Caco-2 (cell line): ENCODE data around the gene PTDSS2. TPM values are rescaled to one million over a fixed set of nuclear protein-coding genes. Genes with fewer than 3 reads are reported as not detected.

Source experiments
- BruUV-seq: library from RNA; stranded (reverse); fragments of 400-500 nt; replicated peaks from 2 replicates; lab custom pipeline; 2021; lab: Mats Ljungman, UMichigan
- CTCF ChIA-PET: fragments of 300-600 bp; sonication (Branson Sonifier 250); formaldehyde crosslinking; loops from one replicate; lab custom pipeline; 2022; ENCODE audit warnings: antibody characterized with exemption; lab: Charles Lee
- POLR2A ChIA-PET: fragments of 300-600 bp; sonication (Branson Sonifier 250); formaldehyde crosslinking; loops from one replicate; lab custom pipeline; 2022; ENCODE audit warnings: antibody characterized with exemption; lab: Charles Lee
- DNase-seq, 2 experiments: peaks; one replicate each; pipeline versions ENCODE4 v3.0.0 to v3.0.0-alpha.2; 2020 to 2022
- H3K27me3 ChIP-seq: replicated peaks from 2 replicates; pipeline ENCODE4 v1.6.0; 2011; ENCODE audit warnings: low read length; ENCODE audit not compliant: control insufficient read depth, insufficient read depth
- H3K36me3 ChIP-seq: 2 replicates; pipeline ENCODE4 v1.5.1; 2011; ENCODE audit warnings: low read length; ENCODE audit not compliant: control insufficient read depth, insufficient read depth
- H3K4me1 ChIP-seq: fragments of 250-450 bp; sonication (Bioruptor Pico); 2 replicates; pipeline ENCODE4 v1.5.1; 2020; ENCODE audit warnings: mild to moderate bottlenecking
- H3K4me3 ChIP-seq: 2 replicates; pipeline ENCODE4 v1.5.1; 2011; ENCODE audit warnings: low read depth, mild to moderate bottlenecking, control low read depth, low read length
- H3K9me3 ChIP-seq: fragments of 250-450 bp; sonication (Bioruptor Pico); 2 replicates; pipeline ENCODE4 v1.5.1; 2020; ENCODE audit warnings: mild to moderate bottlenecking, moderate library complexity
- H3K27ac Mint-ChIP-seq: one replicate; pipeline ENCODE4 v1.8.0; 2022; ENCODE audit warnings: mixed read lengths; ENCODE audit not compliant: unreplicated experiment
- H3K27me3 Mint-ChIP-seq: one replicate; pipeline ENCODE4 v1.8.0; 2022; ENCODE audit warnings: mixed read lengths; ENCODE audit not compliant: insufficient read depth, unreplicated experiment
- H3K36me3 Mint-ChIP-seq: one replicate; pipeline ENCODE4 v1.8.0; 2022; ENCODE audit warnings: mild to moderate bottlenecking, mixed read lengths; ENCODE audit not compliant: insufficient read depth, unreplicated experiment
- H3K4me1 Mint-ChIP-seq: one replicate; pipeline ENCODE4 v1.8.0; 2022; ENCODE audit warnings: low read depth, mixed read lengths; ENCODE audit not compliant: unreplicated experiment
- H3K4me3 Mint-ChIP-seq: one replicate; pipeline ENCODE4 v1.8.0; 2022; ENCODE audit warnings: mild to moderate bottlenecking, moderate library complexity, mixed read lengths; ENCODE audit not compliant: unreplicated experiment
- H3K9me3 Mint-ChIP-seq: one replicate; pipeline ENCODE4 v1.8.0; 2022; ENCODE audit warnings: mixed read lengths; ENCODE audit not compliant: unreplicated experiment
- intact Hi-C: fragments of 100-400 bp; cut with micrococcal nuclease; formaldehyde crosslinking; loops from one replicate; pipeline ENCODE4 v1.10.0; 2022; ENCODE audit not compliant: unreplicated experiment
- total RNA-seq: library from RNA; stranded (reverse); gene quantifications from 2 replicates; pipeline ENCODE4 v1.2.3, GENCODE V29; 2022
- TF ChIP-seq, protein P1 (sequence below), 2 experiments: fragments of 200-600 bp in 1 of 2; IDR thresholded peaks; 1 replicate in 1 of 2; 2 replicates in 1 of 2; pipeline versions ENCODE4 v1.5.1 to v1.8.0; 2011 to 2022; ENCODE audit warnings: antibody characterized with exemption in 1 of 2, control low read depth in 1 of 2, inconsistent platforms in 1 of 2, low read depth in 1 of 2, low read length in 1 of 2, mild to moderate bottlenecking in 1 of 2, moderate library complexity in 1 of 2; ENCODE audit not compliant: insufficient read depth in 1 of 2, severe bottlenecking in 1 of 2, unreplicated experiment in 1 of 2

The PTDSS2 gene
- total RNA-seq, 1 experiment from 2014 or later = 44.3 TPM

- Histone ChIP-seq H3K36me3 (no peaks in the 10 kb centered on the region), H3K4me3 (peak overlapping the region; percentile 96), H3K9me3 (no peaks in the 10 kb centered on the region), H3K4me1 (peaks cover 18% of the 10 kb centered on the region), H3K27me3 (no peaks in the 10 kb centered on the region)
- Mint-ChIP-seq H3K27ac (no peak overlapping the region), H3K36me3 (peaks cover 39% of the 10 kb centered on the region), H3K9me3 (no peaks in the 10 kb centered on the region), H3K4me1 (peaks cover 11% of the 10 kb centered on the region), H3K4me3 (peak overlapping the region; percentile 82), H3K27me3 (no peaks in the 10 kb centered on the region)
- TF ChIP-seq, protein P1, sequence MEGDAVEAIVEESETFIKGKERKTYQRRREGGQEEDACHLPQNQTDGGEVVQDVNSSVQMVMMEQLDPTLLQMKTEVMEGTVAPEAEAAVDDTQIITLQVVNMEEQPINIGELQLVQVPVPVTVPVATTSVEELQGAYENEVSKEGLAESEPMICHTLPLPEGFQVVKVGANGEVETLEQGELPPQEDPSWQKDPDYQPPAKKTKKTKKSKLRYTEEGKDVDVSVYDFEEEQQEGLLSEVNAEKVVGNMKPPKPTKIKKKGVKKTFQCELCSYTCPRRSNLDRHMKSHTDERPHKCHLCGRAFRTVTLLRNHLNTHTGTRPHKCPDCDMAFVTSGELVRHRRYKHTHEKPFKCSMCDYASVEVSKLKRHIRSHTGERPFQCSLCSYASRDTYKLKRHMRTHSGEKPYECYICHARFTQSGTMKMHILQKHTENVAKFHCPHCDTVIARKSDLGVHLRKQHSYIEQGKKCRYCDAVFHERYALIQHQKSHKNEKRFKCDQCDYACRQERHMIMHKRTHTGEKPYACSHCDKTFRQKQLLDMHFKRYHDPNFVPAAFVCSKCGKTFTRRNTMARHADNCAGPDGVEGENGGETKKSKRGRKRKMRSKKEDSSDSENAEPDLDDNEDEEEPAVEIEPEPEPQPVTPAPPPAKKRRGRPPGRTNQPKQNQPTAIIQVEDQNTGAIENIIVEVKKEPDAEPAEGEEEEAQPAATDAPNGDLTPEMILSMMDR (IDR thresholded peaks at IDR 0.05; ENCODE audit: insufficient read depth in 1 of 2, low read depth in 1 of 2, low read length in 1 of 2, severe bottlenecking in 1 of 2, unreplicated experiment in 1 of 2) = no peak
- no peak for DNase-seq
- no TSS peak for BruUV-seq
- CTCF ChIA-PET = interaction anchor here (2.2 kb wide), 1 partner anchor 33 kb away, joined by 43 read pairs; the partner anchor contains the start of gene PTDSS2
- intact Hi-C loops = no loop called here
- POLR2A ChIA-PET = interaction anchor here (1.5 to 1.8 kb wide), 2 partner anchors 8 to 33 kb away, joined by 4 to 7 read pairs; no protein-coding TSS in a partner anchor
Measured at GRCh38 chr11:415640-416041, 34.4 kb upstream of the PTDSS2 start.

DNA sequence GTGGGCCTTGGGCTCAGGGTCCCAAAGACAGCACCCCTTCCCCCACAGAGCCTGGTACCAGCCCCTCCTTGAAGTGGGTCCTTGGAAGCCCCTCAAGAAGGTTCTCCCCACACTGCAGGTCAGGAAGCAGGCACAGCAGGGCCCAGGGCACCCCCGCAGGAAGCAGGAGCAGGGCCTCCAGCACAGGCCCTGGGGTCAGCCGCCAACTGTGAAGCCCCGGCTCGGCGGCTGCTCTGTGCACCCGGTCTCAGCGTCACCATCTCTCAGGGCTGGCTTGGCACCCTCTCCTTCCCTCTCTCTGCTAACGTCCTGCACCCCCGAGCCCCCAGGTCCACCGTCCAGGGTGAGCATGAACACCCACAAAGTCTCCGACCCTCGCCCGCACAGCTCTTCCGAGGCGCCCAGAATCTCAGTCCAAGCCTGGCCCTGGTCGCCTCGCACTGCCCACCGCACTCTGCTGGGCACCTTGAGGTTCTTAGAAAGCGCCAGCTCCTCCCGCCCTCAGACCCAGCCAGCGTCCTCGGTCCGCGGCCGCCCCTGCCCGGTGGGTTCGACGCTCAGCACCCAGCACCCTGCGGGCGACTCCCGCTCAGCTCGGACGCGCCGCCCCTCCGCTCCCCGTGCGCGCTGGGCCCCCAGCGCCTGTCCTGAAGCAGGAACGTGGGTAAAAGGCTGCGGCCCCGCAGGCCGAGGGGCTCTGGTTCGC is 33.9 kb upstream of the PTDSS2 start:
- Mint-ChIP-seq H3K4me3 (peak overlapping the region; percentile 82), H3K27ac (peak overlapping the region; percentile 38), H3K9me3 (no peaks in the 10 kb centered on the region), H3K36me3 (peaks cover 45% of the 10 kb centered on the region), H3K27me3 (no peaks in the 10 kb centered on the region), H3K4me1 (peaks cover 11% of the 10 kb centered on the region)
- BruUV-seq = no TSS peak
- no peaks in the 10 kb centered on the region for H3K27me3 ChIP-seq
- intact Hi-C loops = no loop called here
- TF ChIP-seq, protein P1 (IDR thresholded peaks at IDR 0.05; ENCODE audit: insufficient read depth in 1 of 2, low read depth in 1 of 2, low read length in 1 of 2, severe bottlenecking in 1 of 2, unreplicated experiment in 1 of 2) = no peak
- H3K36me3 ChIP-seq = no peaks in the 10 kb centered on the region
- ChIA-PET CTCF (interaction anchor here (0.9 to 2.2 kb wide), 4 partner anchors 9 to 57 kb away, joined by 3 to 43 read pairs (median 7); partner anchors contain the start of genes ANO9 and PTDSS2), POLR2A (interaction anchor here (1.3 to 1.8 kb wide), 4 partner anchors 9 to 209 kb away, joined by 4 to 7 read pairs (median 4); partner anchors contain the start of genes BET1L and RIC8A)
- peak overlapping the region; percentile 96 for H3K4me3 ChIP-seq
- H3K4me1 ChIP-seq = peaks cover 18% of the 10 kb centered on the region
- DNase-seq = no peak
- no peaks in the 10 kb centered on the region for H3K9me3 ChIP-seq

DNA sequence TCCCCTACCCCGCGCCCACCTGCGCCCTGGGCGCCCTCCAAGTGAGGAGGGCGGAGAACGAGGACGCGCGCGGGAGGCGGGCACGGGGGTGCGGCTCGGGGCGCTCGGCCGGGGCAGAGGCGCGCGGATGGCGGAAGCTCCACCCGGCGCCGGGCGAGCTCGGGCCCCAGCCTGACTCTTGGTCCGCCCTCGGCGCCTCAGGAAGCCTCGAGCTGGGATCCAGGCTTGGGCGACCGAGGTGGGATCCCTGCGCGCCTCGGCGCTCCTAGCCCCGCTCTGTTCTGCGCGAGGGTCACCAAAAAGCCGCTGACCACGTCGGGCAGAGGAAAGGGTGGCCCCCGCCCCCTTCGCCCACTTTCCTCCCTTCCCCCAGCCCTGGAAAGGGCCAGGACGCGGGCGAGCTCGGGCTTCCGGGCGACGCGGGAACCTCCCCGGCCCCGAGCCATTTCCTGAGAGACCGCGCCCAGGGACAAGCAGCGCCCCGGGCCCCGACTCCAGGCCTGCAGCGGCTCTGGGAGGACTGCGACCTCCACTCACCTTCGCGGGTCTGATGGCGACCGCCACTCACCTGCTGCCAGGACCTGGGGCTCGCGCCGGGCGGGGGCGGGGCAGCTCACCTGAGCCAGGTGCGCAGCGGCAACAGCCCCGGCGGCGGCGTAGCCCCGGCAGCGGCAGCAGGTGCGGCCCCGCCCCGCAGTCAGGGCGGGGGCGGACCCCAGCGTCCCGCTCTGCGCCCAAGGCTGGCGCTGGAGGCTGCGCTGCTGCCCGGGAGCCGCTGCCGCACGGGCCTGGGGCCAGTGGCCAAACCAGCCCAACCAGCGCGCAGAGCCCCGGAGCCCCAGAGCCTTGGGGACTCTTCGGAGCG is 33.1 kb upstream of the PTDSS2 start:
- TF ChIP-seq, protein P1 (IDR thresholded peaks at IDR 0.05; ENCODE audit: insufficient read depth in 1 of 2, low read depth in 1 of 2, low read length in 1 of 2, severe bottlenecking in 1 of 2, unreplicated experiment in 1 of 2) = no peak
- peak; percentile 87 to 94 for DNase-seq
- Mint-ChIP-seq H3K4me3 (peak overlapping the region; percentile 82), H3K4me1 (peaks cover 11% of the 10 kb centered on the region), H3K27me3 (no peaks in the 10 kb centered on the region), H3K27ac (peak overlapping the region; percentile 89), H3K36me3 (peaks cover 46% of the 10 kb centered on the region), H3K9me3 (no peaks in the 10 kb centered on the region)
- peaks cover 23% of the 10 kb centered on the region for H3K4me1 ChIP-seq
- BruUV-seq = TSS peak; percentile 13
- no peaks in the 10 kb centered on the region for H3K36me3 ChIP-seq
- POLR2A ChIA-PET = interaction anchor here (0.6 to 1.8 kb wide), 6 partner anchors 10 to 210 kb away, joined by 3 to 7 read pairs (median 4); partner anchors contain the start of genes ANO9, BET1L and RIC8A
- H3K4me3 ChIP-seq = peak overlapping the region; percentile 96
- H3K9me3 ChIP-seq = no peaks in the 10 kb centered on the region
- CTCF ChIA-PET = interaction anchor here (0.6 to 2.2 kb wide), 5 partner anchors 10 to 58 kb away, joined by 3 to 43 read pairs (median 6); partner anchors contain the start of genes ANO9 and PTDSS2
- intact Hi-C loops = loop anchor here (1.0 kb wide), 2 partner anchors 31 to 89 kb away; no protein-coding TSS in a partner anchor
- no peaks in the 10 kb centered on the region for H3K27me3 ChIP-seq
